SK-N-SH (cell line): ENCODE data around the gene METTL25B. TPM values are rescaled to one million over a fixed set of nuclear protein-coding genes. Genes with fewer than 3 reads are reported as not detected.
A peak's percentile ranks its signal among the peaks of the same experiment; 100 is the strongest.
"Not testable (repeated sequence)": the region's sequence is repeated elsewhere in the genome, so short reads cannot be mapped to it uniquely, and the experiment has no call there.

Source experiments
- CTCF ChIA-PET: fragments of 300-600, 350-600 bp; formaldehyde crosslinking; extraction: SDS; loops from one replicate; lab custom pipeline; 2021; lab: Yijun Ruan, JAX
- POLR2A ChIA-PET: fragments of 350-600 bp; sonication (Branson Sonifier 250); formaldehyde crosslinking; extraction: SDS; loops from one replicate; lab custom pipeline; 2020; ENCODE audit warnings: antibody characterized with exemption, inconsistent platforms; lab: Yijun Ruan, JAX
- DNase-seq: peaks from one replicate; pipeline ENCODE4 v3.0.0; 2012
- H2AFZ ChIP-seq: fragments of 200-600 bp; sonication (generic); 2 replicates; pipeline ENCODE4 v1.8.1; 2016; ENCODE audit warnings: antibody characterized with exemption, mild to moderate bottlenecking, low read depth
- H3F3A ChIP-seq: fragments of 200-600 bp; sonication (generic); replicated peaks from 2 replicates; pipeline ENCODE3; 2016; ENCODE audit warnings: antibody characterized with exemption, mild to moderate bottlenecking; ENCODE audit not compliant: insufficient read depth
- H3K27ac ChIP-seq, 2 experiments: fragments of 200-500 bp in 1 of 2; fragments of 200-600 bp in 1 of 2; sonication (Bioruptor generic) in 1 of 2; sonication (generic), shearing (Covaris generic) in 1 of 2; 2 replicates each; pipeline versions ENCODE4 v1.5.1 to v1.6.1; 2014 to 2016; ENCODE audit warnings: low read depth in 2 of 2, inconsistent platforms in 1 of 2, low read length in 1 of 2, mild to moderate bottlenecking in 1 of 2, mixed read lengths in 1 of 2
- H3K27me3 ChIP-seq: fragments of 200-600 bp; sonication (generic), shearing (Covaris generic); 2 replicates; pipeline ENCODE4 v1.6.1; 2016; ENCODE audit warnings: mixed run types; ENCODE audit not compliant: insufficient read depth
- H3K36me3 ChIP-seq, 2 experiments: fragments of 200-500 bp in 1 of 2; fragments of 200-600 bp in 1 of 2; sonication (Bioruptor generic) in 1 of 2; sonication (generic) in 1 of 2; replicated peaks in 1 of 2; 2 replicates each; pipeline versions ENCODE3 to v1.5.1; 2014 to 2016; ENCODE audit warnings: low read length in 1 of 2, mild to moderate bottlenecking in 1 of 2; ENCODE audit not compliant: insufficient read depth in 2 of 2, control insufficient read depth in 1 of 2
- H3K4me1 ChIP-seq, 2 experiments: fragments of 200-500 bp in 1 of 2; fragments of 200-600 bp in 1 of 2; sonication (Bioruptor generic) in 1 of 2; sonication (generic), shearing (Covaris generic) in 1 of 2; 2 replicates each; pipeline versions ENCODE4 v1.5.1 to v1.6.1; 2014 to 2016; ENCODE audit warnings: low read depth in 1 of 2, low read length in 1 of 2, mixed run types in 1 of 2; ENCODE audit not compliant: insufficient read depth in 2 of 2, control insufficient read depth in 1 of 2
- H3K4me2 ChIP-seq: fragments of 200-600 bp; sonication (generic), shearing (Covaris generic); 2 replicates; pipeline ENCODE4 v1.6.1; 2017; ENCODE audit warnings: mixed run types
- H3K4me3 ChIP-seq, 2 experiments: fragments of 200-500 bp in 1 of 2; fragments of 200-600 bp in 1 of 2; sonication (Bioruptor generic) in 1 of 2; sonication (generic), shearing (Covaris generic) in 1 of 2; 2 replicates each; pipeline versions ENCODE4 v1.5.1 to v1.8.1; 2014 to 2016; ENCODE audit warnings: low read depth in 2 of 2, inconsistent platforms in 1 of 2, low read length in 1 of 2, mild to moderate bottlenecking in 1 of 2, mixed read lengths in 1 of 2, moderate library complexity in 1 of 2
- H3K79me2 ChIP-seq: fragments of 200-600 bp; sonication (generic); 2 replicates; pipeline ENCODE4 v1.8.1; 2017; ENCODE audit warnings: mild to moderate bottlenecking; ENCODE audit not compliant: insufficient read depth
- H3K9ac ChIP-seq: fragments of 200-600 bp; sonication (generic); 2 replicates; pipeline ENCODE4 v1.6.1; 2017; ENCODE audit warnings: mixed run types
- H3K9me2 ChIP-seq: fragments of 200-600 bp; sonication (generic); 2 replicates; pipeline ENCODE4 v1.6.1; 2017; ENCODE audit warnings: mixed run types
- H3K9me3 ChIP-seq: fragments of 200-600 bp; sonication (generic); 2 replicates; pipeline ENCODE4 v1.6.1; 2017; ENCODE audit warnings: mixed run types, mild to moderate bottlenecking, moderate library complexity
- H4K20me1 ChIP-seq: fragments of 200-600 bp; sonication (generic); 2 replicates; pipeline ENCODE4 v1.6.1; 2017; ENCODE audit warnings: mild to moderate bottlenecking, mixed run types; ENCODE audit not compliant: insufficient read depth
- CTCF ChIP-seq: fragments of 200-600 bp; sonication (generic); IDR thresholded peaks from 2 replicates; pipeline ENCODE4 v1.6.1; 2017; ENCODE audit warnings: antibody characterized with exemption, mild to moderate bottlenecking, moderate library complexity
- ELF1 ChIP-seq: IDR thresholded peaks from 2 replicates; pipeline ENCODE4 v1.4.0; 2012
- EP300 ChIP-seq, 2 experiments: IDR thresholded peaks; 2 replicates each; pipeline versions ENCODE4 v1.4.0 to v1.6.1; 2012; ENCODE audit warnings: borderline replicate concordance in 1 of 2, low read depth in 1 of 2, low read length in 1 of 2
- FOXJ3 ChIP-seq: sonication (generic); formaldehyde crosslinking; IDR thresholded peaks from 2 replicates; pipeline ENCODE4 v1.5.1; 2020; ENCODE audit warnings: mild to moderate bottlenecking, missing genetic modification reagents
- JUND ChIP-seq: IDR thresholded peaks from 2 replicates; pipeline ENCODE4 v1.4.0; 2012
- MEF2A ChIP-seq: IDR thresholded peaks from 2 replicates; pipeline ENCODE4 v1.4.0; 2012; ENCODE audit warnings: low read depth, borderline replicate concordance
- NFIC ChIP-seq: IDR thresholded peaks from 2 replicates; pipeline ENCODE4 v1.4.0; 2012; ENCODE audit warnings: borderline replicate concordance
- POLR2AphosphoS5 ChIP-seq: IDR thresholded peaks from 2 replicates; pipeline ENCODE4 v1.6.1; 2012; ENCODE audit warnings: low read depth, low read length
- RAD21 ChIP-seq: IDR thresholded peaks from 2 replicates; pipeline ENCODE4 v1.6.1; 2012; ENCODE audit warnings: mild to moderate bottlenecking, low read length
- RCOR1 ChIP-seq: fragments of 150-350 bp; IDR thresholded peaks from 2 replicates; pipeline ENCODE4 v1.6.1; 2017; ENCODE audit warnings: antibody characterized with exemption, low read length
- RFX5 ChIP-seq: IDR thresholded peaks from 2 replicates; pipeline ENCODE4 v1.6.1; 2012; ENCODE audit warnings: mild to moderate bottlenecking, improper control_type of control experiment, low read length
- SIN3A ChIP-seq: IDR thresholded peaks from 2 replicates; pipeline ENCODE4 v1.6.1; 2012; ENCODE audit warnings: low read depth, mild to moderate bottlenecking, low read length, moderate library complexity, borderline replicate concordance
- TAF1 ChIP-seq: IDR thresholded peaks from 2 replicates; pipeline ENCODE4 v1.6.1; 2012; ENCODE audit warnings: low read depth, mild to moderate bottlenecking, low read length, moderate library complexity, borderline replicate concordance
- USF1 ChIP-seq: IDR thresholded peaks from 2 replicates; pipeline ENCODE4 v1.4.0; 2012; ENCODE audit warnings: low read depth, borderline replicate concordance
- USF2 ChIP-seq: fragments of 150-350 bp; IDR thresholded peaks from 2 replicates; pipeline ENCODE4 v1.6.1; 2017; ENCODE audit warnings: antibody characterized with exemption, low read length, low read depth, borderline replicate concordance
- WGBS: methylation state at CpG from one replicate; pipeline ENCODE4 v1.1.6; 2017; ENCODE audit warnings: low lambda C conversion rate; 5-methylcytosine and 5-hydroxymethylcytosine counted together
- polyA plus RNA-seq, 3 experiments: library from polyadenylated mRNA; depleted of rRNA; stranded (reverse); fragments of >200 nt; gene quantifications; 2 replicates each; pipeline ENCODE4 v1.2.3, GENCODE V29; 2012
- TF ChIP-seq, protein P1 (sequence below): IDR thresholded peaks from 2 replicates; pipeline ENCODE4 v1.4.0; 2012; ENCODE audit warnings: low read depth, borderline replicate concordance

The METTL25B gene
- polyA plus RNA-seq, 1 of the 3 experiments (the other 2 are of a cell fraction): 20.1 TPM

- Histone ChIP-seq H3K27me3 (no peaks in the 10 kb centered on the region), H3K4me3 (no peak overlapping the region), H4K20me1 (no peaks in the 10 kb centered on the region), H3K79me2 (peaks cover 4% of the 10 kb centered on the region), H3K9me2 (no peaks in the 10 kb centered on the region), H3K9ac (no peak overlapping the region), H3K27ac (no peak overlapping the region), H2AFZ (no peak overlapping the region), H3K9me3 (no peaks in the 10 kb centered on the region), H3K4me2 (no peak overlapping the region), H3F3A (no peaks in the 10 kb centered on the region), H3K36me3 (no peaks in the 10 kb centered on the region), H3K4me1 (peaks cover 0 to 4% of the 10 kb centered on the region in 2 experiments; a peak in 2 of 4 replicates)
- TF ChIP-seq FOXJ3 (no peak), SIN3A (no peak)
- TF ChIP-seq, protein P1, sequence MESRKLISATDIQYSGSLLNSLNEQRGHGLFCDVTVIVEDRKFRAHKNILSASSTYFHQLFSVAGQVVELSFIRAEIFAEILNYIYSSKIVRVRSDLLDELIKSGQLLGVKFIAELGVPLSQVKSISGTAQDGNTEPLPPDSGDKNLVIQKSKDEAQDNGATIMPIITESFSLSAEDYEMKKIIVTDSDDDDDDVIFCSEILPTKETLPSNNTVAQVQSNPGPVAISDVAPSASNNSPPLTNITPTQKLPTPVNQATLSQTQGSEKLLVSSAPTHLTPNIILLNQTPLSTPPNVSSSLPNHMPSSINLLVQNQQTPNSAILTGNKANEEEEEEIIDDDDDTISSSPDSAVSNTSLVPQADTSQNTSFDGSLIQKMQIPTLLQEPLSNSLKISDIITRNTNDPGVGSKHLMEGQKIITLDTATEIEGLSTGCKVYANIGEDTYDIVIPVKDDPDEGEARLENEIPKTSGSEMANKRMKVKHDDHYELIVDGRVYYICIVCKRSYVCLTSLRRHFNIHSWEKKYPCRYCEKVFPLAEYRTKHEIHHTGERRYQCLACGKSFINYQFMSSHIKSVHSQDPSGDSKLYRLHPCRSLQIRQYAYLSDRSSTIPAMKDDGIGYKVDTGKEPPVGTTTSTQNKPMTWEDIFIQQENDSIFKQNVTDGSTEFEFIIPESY: no peak
- POLR2A ChIA-PET: interaction anchor here (1.1 to 1.8 kb wide), 2 partner anchors 9 to 32 kb away, joined by 3 to 4 read pairs; partner anchors contain the start of genes HDGF, ISG20L2 and METTL25B
- 93% methylated on average over 4 of the region's 4 CpGs for WGBS
- no peak for DNase-seq
- CTCF ChIA-PET: interaction anchor here (1.0 to 1.7 kb wide), 5 partner anchors 9 to 72 kb away, joined by 3 to 5 read pairs (median 4); partner anchors contain the start of gene HDGF
Measured at GRCh38 chr1:156760796-156761104, 32.5 kb downstream of the METTL25B start.

- H3K27me3 ChIP-seq, H4K20me1 ChIP-seq, H2AFZ ChIP-seq, H3K9me2 ChIP-seq, H3K4me3 ChIP-seq, H3F3A ChIP-seq, H3K4me2 ChIP-seq, H3K27ac ChIP-seq, H3K9me3 ChIP-seq, H3K36me3 ChIP-seq, DNase-seq, POLR2A ChIA-PET, H3K9ac ChIP-seq: not testable (repeated sequence)
- H3K79me2 ChIP-seq: peaks cover 40% of the 10 kb centered on the region
- H3K4me1 ChIP-seq: peaks cover 14 to 15% of the 10 kb centered on the region in 2 experiments; a peak in 3 of 4 replicates
- WGBS: 99% methylated on average over 15 of the region's 15 CpGs
- CTCF ChIA-PET: interaction anchor here (3.9 to 9.5 kb wide), 2 partner anchors 76 to 95 kb away, joined by 21 to 64 read pairs; partner anchors contain the start of genes INSRR and NTRK1
Measured at GRCh38 chr1:156765136-156765535, 36.9 kb downstream of the METTL25B start.

GRCh38 chr1:156765666-156766065 is 37.4 kb downstream of the METTL25B start:
- Histone ChIP-seq H3K9ac (peak overlapping the region; percentile 82), H2AFZ (peak overlapping the region; percentile 85), H3K9me2 (no peaks in the 10 kb centered on the region), H3F3A (no peaks in the 10 kb centered on the region), H3K27me3 (no peaks in the 10 kb centered on the region), H3K9me3 (no peaks in the 10 kb centered on the region), H3K27ac (peak overlapping the region in 1 of 2 experiments; percentile 88; a peak in 2 of 4 replicates), H3K4me1 (peaks cover 13 to 15% of the 10 kb centered on the region in 2 experiments; a peak in 3 of 4 replicates), H3K79me2 (peaks cover 45% of the 10 kb centered on the region), H3K36me3 (peaks cover 8 to 10% of the 10 kb centered on the region in 2 experiments), H3K4me3 (peak overlapping the region in 1 of 2 experiments; percentile 75; a peak in 2 of 4 replicates), H3K4me2 (peak overlapping the region; percentile 83), H4K20me1 (peaks cover 2% of the 10 kb centered on the region; the same call in 1 of the 2 replicates)
- WGBS: 95% methylated on average over 5 of the region's 5 CpGs
- CTCF ChIA-PET: interaction anchor here (1.5 to 9.5 kb wide), 4 partner anchors 14 to 106 kb away, joined by 3 to 64 read pairs (median 14); partner anchors contain the start of genes HDGF, INSRR and NTRK1
- DNase-seq: no peak
- POLR2A ChIA-PET: no interaction called here
- no peak for TF ChIP-seq RFX5
- TF ChIP-seq USF2: no peak
- no peak for TF ChIP-seq USF1
- TF ChIP-seq POLR2AphosphoS5: no peak
- no peak for TF ChIP-seq FOXJ3
- no peak for TF ChIP-seq CTCF
- no peak for TF ChIP-seq EP300 (IDR thresholded peaks at IDR 0.05; ENCODE audit: borderline replicate concordance in 1 of 2, low read depth in 1 of 2, low read length in 1 of 2)
- TF ChIP-seq JUND: no peak
- no peak for TF ChIP-seq MEF2A
- TF ChIP-seq TAF1: no peak
- no peak for TF ChIP-seq RAD21
- no peak for TF ChIP-seq RCOR1
- no peak for TF ChIP-seq ELF1
- TF ChIP-seq NFIC: no peak
